Activated CD4-positive, alpha-beta T cell treated with anti-CD3 and anti-CD28 coated beads, Interleukin-2, Interleukin-6, amounts not matched to agents 100 ng/mL and 50 ng/mL, durations not matched to agents 16 hours and 8 hours (primary cell): ENCODE data around the gene ETFA.
A peak's percentile ranks its signal among the peaks of the same experiment; 100 is the strongest.

Experiments used
- DNase-seq: peaks from one replicate; pipeline ENCODE4 v3.0.0-alpha.2; 2020

Gene ETFA

DNA sequence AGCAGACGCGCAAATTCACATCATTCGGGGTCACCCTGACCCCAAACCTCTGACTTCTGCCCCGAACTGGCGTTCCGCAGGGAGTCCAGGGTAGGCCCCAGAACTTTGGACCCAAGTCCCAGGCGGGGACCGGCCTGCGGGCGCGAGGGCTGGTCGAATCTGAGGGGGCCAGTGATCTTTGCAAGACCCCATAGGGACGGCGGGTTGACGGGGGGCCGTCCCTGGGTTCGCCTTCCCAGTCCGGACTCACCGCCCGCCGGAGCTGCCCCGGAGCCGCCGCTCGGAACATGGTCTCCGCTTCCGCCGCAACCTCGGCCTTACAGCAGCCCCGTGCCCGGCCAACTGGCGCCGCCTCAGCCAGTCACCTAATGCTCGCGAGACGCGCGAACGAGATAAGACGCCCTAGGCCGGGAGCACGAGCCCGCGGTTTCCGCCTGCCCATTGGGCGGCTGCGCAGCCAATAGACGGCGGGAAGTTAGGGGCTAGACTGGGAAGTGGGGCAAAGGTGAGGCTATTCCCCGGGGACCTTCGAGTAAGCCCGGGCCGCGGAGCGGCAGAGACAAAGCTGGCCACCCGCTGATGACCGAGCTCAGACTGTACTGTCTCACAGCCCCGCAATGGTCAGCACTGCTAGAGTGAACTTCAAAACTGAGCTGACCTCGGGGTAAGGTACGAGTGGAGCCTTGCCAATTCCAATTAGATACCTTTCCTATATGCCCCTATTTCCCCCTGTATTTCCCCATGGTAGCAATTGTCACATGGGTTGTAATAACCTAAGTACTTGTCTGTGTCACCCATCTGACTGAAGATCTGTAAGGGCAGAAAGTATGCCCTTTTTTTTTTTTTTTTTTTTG is at the start of gene ETFA:
ETFA (minus strand) TSS at position 370 of the 854 bp plus-strand sequence; CDS start at position 289, 81 bp downstream.
- peak; percentile 98 for DNase-seq

DNA sequence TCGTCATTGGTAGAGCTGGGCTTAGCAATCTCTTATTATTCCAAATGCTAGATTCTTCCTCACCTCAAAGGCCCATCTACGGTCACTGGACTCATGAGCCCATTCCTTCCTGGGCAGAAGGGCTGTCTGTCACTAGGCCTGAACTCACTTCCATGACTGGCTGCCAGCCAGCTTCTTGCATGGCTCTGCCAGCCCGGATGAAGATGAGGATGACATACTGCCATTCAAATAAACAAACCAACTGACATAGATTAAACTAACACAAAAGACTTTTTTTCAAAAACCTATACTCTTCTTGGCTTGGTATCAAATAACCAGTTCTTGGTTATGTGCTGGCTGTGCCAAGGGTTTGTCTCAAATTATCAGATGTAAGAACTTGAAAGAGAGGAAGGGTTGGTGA is 49.1 kb upstream of the ETFA start:
- no peak for DNase-seq

DNA sequence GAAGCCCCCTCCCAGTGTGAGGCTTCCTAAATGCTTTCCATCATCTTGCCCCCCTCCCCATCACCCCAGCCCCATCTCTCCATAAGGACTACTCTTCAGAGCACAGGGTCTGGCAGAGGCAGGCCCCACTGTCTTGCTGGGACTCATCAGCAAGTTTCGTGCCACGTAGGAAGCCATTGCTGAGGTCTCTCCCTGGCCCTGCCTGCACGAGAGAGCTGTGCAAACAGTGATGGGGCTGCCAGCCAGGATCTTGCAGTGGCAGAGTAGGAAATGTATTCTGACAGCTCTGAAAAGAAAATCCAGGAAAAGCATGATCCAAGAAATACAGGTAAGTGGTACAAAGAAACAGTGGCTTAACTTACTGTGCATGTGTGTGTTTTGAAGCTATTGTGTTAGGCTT is 47.9 kb upstream of the ETFA start:
- no peak for DNase-seq

DNA sequence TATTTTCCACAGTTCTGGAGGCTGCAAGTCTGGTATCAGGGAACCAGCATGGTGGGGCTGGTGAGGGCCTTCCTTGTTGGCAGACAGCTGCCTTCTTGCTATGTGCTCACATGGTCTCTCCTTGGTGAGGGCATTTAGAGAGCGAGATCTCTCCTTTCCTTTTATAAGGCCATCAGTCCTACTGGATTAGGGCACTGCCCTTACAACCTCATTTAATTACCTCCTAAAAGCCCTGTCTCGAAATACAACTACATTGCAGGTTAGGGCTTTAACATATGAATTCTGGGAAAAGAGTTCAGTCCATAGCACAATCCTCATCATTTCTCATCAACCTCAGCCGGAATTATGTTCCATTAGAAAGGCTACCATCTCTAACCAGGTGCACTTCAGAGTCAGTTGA is 47.2 kb upstream of the ETFA start:
- DNase-seq = no peak

DNA sequence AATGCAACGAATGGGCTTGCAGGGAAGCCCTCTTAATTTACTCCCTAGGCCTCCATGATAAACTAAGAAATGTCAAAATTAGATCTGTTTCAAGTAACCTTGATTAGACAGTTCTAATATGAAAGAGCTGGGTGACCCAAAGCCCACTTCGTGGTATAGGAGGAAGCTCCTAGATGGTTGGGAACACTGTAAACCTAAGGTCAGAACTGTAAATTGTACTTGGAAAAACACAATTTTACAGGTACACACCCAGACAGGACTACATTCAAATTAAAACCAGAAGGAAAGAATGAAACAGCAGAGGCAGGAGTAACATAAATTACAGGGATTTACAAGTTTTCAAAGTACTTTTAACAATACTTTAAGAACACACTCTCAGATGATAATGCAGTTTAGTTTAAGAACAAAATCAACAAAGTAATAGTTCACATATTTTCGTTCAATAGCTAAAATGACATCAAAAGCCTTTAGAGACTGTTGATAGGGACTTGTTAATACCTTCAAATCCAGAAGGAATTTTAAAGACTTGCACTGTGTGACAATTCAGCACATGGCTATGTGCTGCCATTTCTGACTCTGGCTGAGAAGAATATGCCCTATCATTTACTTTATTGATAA is 43.7 kb upstream of the ETFA start:
- no peak for DNase-seq

DNA sequence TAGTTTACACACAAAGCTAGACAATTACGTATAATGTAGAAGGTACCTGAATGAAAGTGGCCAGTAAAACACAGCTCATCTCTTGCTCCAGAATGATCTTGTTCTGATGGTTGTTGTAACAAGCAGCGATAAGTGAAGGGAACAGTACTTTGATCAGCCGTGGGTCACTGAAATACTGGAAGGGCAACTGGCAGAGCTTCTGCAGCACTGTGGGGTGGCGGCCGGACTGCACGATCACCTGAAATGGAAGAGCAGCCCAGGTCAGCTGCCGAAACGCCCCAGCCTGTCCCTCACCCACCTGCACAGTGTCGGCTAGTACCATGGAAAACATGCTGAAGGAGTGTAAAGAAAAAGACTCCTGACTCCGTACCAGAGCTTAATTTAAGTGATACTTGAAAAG is 42.6 kb upstream of the ETFA start:
- no peak for DNase-seq

DNA sequence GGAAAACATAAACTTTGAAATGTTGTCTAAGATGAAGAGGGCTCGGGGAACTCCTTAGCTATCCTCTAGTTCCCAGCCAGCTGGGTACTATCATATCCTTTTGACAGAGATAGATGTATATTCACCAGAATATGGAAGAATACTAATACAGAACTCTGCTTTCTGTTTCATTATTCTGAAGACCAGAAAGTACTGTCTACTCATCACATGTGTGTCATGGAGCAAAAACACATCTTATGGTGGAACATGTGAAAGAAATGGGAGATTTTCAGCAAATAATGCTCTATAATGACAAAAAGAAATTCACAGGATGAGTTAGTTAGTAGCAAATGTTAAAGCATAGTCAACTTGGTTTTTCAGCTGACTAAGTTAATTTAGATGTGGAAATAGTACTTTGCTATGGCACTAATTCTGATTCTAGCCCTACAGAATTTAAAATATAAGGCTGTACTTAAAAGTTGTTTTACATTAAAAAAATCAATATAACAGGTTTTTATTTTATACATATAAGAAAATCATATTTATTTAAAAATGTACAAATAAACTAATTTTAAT is 41.8 kb upstream of the ETFA start:
- no peak for DNase-seq

DNA sequence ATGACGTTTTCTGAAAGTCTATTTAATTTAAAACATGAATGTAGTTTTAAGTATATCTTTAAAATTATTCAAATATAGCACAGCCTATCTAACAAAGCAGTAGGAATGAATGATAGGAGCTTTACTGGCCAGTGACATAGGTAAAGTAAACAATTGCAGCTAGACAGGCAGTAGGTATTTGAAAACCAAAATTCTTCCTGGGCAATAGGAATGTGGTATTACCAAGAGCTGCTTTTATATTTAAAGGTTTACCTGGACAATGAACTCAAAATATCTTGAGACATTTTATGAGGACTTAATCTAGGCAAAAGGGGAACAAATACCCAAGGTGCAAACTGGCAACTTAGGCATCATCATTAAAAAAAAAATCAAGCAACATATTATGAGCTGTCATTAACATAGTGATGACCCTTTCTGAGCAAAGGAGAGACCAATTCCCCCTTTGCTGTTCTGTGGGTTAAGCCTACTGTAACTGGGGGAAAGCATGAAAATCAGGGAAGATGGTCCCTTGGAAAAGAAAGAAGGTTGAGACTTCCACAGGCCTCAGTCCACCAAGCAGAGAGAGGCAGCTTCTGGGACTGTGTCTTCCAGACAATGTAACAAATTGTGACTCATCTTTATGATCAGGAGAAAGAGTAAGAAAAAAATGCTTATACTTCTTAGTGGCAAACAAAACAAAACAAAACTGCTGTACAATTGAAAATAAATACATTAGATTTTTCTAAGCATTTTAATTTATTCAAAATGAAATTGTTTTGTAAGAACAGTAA is 38.2 kb upstream of the ETFA start:
- no peak for DNase-seq

DNA sequence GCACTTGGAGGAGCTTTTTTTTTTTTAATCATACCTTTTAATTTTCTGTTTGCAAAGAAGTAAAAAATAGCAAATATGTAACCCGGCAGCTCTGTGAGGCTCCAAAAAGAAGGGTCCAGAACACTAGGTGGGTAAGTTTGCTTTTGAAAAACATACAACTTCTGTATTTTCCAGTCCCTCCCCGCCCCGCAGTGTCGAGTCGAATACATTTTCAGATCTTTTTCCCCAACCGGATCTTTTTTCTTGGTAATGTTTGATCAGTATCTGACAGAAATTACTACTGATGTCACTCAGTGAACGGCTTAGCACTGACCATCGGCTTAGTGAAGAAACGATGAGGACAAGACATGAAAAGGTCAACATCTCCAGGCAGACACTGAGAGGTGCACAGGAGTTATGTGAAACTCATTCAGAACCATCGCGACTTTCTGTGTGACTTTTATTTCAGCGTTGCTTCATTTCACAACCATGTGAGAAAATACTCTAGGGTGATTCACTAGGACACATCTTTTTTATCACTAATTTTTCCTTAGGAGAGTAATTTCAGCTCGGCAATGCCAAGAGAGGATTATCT is 36.3 kb upstream of the ETFA start:
- DNase-seq = no peak

DNA sequence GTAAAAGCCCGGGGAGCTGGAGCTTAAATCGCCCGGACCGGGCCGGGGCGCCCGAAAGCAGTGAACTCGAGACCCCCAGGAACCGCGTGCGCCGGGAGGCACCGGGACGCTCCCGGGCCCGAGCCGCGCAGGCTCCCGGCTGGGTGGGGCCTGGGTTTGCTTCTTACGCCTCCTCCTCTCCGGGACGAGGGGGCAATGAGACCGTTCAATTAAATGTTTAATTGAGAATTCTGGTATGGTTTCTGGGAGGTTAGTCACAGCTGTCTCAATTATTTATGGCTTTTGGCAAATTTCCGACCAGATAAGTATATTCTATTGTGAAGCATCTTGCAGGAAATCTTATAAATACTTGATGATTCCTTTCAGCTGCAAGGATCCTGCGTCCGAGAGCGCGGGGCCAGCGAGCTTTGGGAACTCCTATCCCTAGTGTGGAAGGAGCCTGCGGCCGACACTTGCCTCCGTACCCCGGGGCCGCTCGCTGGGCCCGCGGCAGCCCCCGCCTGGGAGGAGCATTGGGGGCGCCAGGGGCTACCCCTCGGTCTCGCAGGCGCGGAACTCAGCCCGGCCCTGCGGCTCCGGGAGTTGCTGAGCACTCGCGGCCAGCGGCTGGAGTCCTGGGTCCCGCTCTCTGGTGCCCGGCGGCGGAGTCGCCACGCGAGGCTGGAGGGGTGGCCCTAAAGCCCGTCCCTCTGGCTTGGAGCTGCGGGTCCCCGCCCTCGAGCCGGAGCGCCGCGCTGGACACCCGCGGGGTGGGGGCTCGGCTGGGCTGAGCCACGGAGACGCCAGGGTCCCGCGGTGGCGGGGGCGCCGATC is 35.6 kb upstream of the ETFA start:
- DNase-seq = no peak

DNA sequence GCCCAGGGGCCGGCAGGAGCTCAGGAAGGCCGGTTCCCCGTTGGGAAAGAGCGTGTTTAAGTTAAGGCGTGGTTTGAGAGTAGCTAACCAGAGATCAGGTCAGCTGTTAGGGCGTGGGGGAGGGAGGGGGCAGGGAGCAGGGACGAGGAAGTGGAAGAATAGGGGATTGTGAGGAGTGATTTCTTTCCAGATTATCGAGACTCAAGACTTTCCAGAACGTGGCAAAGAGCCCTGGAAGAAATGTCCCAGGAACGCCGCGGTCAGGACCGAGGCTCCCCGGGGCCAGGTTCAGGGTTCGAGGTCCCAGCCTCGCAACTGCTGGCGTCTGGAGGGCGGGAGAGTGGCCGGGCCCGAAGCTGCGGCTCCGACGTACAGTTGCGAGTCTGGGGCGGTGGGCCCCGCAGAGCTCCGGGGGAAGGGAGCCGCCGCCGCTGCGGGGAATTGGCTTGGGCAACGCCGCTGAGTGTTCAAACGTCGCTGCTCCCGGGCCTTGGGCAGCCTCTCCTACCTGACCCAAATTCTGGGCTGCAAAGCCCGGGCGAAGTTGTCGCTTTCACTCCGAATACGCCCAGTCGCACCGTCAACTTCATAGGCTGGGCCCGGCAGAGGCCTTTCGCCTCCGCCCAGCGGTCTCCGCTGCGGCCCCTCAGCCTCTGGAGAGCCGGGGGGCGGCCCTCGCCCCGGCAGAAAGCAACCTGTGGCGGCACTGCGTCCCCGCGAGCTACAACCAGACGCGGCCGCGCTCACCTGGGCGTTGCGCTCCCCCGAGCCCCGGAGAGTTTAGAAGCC is 34.8 kb upstream of the ETFA start:
- no peak for DNase-seq

DNA sequence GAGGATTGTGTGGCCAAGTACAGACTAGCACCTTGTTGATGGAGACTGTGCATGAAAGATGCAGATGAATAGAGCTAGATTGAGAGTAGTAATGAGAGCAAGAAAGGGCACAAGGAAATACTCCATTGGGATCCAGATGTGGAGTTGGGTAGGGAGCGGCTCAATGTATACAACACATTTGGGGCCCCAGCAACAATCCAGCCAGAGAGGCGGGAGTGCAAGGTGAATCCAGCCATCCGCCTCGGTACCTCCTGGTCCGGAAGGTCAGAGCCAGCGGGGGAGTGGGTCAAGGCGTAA is 34.3 kb upstream of the ETFA start:
- DNase-seq = no peak

DNA sequence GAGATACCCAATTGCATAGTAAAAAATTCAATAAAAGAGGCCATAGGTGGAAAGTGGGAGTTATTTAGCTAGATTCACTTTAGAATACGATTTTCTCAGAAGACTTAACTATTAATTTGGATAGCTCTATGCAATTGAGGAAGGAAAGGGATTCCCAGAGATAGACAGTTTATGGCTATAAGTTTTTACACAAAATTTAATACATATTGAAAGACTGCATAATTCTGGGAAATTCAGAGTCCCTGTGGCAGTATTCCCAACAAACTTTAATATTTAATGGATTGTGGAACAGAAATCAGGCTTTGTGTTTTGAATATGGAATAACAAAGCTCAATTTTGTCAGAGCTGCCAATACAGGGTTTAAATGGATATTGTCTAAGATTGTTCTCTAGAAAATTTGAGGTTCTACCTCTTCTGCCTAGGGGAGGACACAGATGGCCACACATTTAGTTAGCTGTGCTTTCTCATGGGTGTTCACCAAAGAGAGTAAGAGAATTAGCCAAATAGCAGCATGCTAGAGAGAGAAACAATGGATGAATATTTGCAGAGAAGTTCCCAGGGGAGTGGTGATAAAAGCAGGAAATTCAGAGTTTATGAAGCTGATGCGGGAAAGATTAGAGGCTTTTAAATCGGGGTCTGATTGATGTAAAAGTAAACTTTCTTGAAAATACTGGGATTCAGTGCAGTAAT is 33.8 kb upstream of the ETFA start:
- no peak for DNase-seq

DNA sequence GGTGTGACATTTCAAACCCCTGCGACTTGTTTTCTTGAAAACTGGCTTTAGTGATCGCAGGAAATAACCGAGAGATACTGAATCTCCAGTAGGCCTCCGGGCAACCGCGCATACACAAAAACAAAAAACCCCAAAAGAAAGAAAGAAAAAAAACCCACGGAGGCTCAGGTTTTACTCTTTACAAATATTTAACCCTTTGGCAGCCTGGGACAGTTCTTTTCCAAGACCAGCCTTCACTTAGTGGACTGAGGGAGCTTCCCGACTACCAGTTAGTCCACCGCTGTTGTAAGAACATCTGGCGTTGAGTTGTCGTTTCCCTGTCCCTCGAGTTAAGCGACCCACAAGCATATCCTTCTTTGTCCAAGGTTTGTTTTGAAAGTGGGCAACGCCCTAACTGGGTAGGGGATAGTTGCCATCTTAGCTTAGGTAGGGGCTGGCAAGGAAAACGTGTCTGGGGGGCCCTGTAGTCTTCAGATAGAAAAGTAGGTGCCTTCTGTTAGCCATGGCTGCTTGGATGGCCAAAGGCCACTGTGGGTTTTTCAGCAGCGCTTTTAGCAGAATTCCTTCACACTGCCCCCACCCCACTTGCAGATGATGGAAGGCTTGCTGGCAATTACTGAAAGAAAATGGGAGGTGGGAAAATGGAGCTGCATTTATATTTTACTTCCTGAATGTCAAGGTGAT is 32.2 kb upstream of the ETFA start:
- no peak for DNase-seq

DNA sequence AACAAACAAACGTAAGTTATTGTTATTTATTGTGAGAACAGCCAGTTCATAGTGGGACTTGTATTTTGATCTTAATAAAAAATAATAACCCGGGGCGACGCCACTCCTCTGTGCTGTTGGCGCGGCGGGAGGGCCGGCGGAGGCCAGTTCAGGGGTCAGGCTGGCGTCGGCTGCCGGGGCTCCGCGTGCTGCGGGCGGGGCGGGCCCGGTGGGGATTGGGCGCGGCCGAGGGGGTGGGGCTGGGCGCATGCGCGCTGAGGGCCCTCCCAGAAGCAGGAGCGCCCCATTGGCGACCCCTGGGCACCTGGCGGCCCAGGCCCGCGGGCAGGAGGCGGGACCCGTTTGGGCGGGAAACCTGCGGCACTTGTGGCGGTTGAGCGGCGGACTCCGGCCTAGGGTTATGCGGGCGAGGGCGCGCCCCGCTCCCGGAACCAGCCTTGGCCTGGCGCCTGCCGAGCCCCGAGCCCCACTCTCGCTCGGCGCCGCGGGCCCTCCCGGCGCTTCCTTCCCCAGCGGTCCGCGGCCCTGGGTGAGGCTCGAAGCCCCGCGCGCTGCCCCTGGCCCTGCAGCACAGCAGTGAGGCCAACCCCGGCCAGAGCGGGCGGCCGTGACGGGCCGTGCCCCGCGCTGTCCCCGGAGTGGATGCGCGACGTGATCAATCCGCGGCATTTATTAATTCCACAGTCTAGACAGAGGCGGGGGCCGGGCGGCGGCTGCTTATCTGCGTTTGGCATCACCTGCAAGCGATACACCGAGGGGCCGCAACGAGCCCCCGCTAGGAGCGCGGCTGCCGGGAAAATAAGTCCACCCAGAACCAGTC is 31.3 kb upstream of the ETFA start:
- DNase-seq = no peak

DNA sequence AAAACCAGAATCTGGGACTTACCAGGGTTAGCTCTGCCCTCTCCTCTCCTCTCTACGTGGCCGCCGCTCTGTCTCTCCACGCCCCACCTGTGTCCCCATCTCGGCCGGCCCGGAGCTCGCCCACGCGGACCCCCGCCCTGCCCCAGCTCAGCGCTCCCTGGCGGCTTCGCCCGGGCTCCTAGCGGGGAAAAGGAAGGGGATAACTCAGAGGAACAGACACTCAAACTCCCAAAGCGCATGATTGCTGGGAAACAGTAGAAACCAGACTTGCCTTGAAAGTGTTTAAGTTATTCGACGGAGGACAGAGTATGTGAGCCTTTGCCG is 30.8 kb upstream of the ETFA start:
- DNase-seq = no peak

DNA sequence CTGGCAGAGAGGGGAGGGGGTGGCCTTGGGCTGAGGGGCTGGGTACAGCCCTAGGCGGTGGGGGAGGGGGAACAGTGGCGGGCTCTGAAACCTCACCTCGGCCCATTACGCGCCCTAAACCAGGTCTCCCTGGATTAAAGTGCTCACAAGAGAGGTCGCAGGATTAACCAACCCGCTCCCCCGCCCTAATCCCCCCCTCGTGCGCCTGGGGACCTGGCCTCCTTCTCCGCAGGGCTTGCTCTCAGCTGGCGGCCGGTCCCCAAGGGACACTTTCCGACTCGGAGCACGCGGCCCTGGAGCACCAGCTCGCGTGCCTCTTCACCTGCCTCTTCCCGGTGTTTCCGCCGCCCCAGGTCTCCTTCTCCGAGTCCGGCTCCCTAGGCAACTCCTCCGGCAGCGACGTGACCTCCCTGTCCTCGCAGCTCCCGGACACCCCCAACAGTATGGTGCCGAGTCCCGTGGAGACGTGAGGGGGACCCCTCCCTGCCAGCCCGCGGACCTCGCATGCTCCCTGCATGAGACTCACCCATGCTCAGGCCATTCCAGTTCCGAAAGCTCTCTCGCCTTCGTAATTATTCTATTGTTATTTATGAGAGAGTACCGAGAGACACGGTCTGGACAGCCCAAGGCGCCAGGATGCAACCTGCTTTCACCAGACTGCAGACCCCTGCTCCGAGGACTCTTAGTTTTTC is 30.2 kb upstream of the ETFA start:
- DNase-seq = no peak

DNA sequence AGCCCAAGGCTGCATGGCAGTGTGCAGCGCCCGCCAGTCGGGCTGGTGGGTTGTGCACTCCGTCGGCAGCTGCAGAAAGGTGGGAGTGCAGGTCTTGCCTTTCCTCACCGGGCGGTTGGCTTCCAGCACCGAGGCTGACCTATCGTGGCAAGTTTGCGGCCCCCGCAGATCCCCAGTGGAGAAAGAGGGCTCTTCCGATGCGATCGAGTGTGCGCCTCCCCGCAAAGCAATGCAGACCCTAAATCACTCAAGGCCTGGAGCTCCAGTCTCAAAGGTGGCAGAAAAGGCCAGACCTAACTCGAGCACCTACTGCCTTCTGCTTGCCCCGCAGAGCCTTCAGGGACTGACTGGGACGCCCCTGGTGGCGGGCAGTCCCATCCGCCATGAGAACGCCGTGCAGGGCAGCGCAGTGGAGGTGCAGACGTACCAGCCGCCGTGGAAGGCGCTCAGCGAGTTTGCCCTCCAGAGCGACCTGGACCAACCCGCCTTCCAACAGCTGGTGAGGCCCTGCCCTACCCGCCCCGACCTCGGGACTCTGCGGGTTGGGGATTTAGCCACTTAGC is 29.6 kb upstream of the ETFA start:
- DNase-seq = peak; percentile 63
